Measurements from ENCODE around the gene ZNF438.

ZNF438 gene

DNA sequence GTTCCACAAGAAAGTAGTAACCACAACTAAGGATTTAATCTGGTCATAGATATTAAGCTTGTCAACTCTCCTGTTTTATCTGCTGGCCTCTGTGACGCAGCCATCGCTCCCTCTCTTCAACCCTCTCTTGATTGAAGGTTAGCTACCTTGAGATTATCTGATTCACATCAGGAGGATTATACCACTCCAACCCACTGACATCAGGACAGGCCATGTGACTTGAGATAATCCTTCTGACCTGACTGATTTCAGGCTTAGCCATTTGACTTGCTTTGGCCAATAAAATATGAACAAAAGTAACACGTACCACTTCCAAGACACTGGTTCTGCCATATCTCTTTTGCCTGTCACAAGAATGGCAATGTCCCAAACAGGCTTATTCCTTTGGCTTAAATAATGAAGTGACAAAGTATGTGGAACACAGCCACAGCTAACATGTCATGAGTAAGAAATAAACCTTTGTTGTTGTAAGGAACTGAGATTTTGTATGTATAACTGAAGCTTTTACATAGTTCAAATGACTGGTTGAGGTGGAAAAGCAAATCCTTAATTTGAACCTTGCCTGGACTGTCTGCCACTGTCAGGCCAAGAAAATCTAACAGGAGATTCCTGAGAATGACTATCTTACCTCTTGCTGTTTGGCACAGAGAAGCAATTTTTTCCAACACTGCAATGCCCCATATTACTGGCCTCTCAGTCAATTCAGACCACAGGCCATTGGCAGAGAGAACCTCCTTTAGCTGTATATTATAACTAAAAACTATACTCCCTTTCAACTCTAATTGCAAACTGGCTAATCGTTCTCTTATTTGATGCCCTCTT is 13.9 kb downstream of the ZNF438 start:
- no peaks in the 10 kb centered on the region for H3K27me3 ChIP-seq (ENCODE audit: insufficient read depth, poor library complexity, severe bottlenecking)
- no peak overlapping the region for H3K4me3 ChIP-seq (replicated peaks; ENCODE audit: insufficient read depth, low read length)
- DNase-seq (ENCODE audit: low read depth in 1 of 2, low spot score in 1 of 2) = no peak
- TF ChIP-seq, protein P1, sequence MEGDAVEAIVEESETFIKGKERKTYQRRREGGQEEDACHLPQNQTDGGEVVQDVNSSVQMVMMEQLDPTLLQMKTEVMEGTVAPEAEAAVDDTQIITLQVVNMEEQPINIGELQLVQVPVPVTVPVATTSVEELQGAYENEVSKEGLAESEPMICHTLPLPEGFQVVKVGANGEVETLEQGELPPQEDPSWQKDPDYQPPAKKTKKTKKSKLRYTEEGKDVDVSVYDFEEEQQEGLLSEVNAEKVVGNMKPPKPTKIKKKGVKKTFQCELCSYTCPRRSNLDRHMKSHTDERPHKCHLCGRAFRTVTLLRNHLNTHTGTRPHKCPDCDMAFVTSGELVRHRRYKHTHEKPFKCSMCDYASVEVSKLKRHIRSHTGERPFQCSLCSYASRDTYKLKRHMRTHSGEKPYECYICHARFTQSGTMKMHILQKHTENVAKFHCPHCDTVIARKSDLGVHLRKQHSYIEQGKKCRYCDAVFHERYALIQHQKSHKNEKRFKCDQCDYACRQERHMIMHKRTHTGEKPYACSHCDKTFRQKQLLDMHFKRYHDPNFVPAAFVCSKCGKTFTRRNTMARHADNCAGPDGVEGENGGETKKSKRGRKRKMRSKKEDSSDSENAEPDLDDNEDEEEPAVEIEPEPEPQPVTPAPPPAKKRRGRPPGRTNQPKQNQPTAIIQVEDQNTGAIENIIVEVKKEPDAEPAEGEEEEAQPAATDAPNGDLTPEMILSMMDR (IDR thresholded peaks at IDR 0.05; ENCODE audit: insufficient read depth, low read length) = no peak
- TF ChIP-seq SPI1 (IDR thresholded peaks at IDR 0.05; ENCODE audit: borderline replicate concordance, low read depth) = no peak
- no peak for TF ChIP-seq POLR2AphosphoS5 (IDR thresholded peaks at IDR 0.05; ENCODE audit: low read depth)
- TF ChIP-seq, protein P2, sequence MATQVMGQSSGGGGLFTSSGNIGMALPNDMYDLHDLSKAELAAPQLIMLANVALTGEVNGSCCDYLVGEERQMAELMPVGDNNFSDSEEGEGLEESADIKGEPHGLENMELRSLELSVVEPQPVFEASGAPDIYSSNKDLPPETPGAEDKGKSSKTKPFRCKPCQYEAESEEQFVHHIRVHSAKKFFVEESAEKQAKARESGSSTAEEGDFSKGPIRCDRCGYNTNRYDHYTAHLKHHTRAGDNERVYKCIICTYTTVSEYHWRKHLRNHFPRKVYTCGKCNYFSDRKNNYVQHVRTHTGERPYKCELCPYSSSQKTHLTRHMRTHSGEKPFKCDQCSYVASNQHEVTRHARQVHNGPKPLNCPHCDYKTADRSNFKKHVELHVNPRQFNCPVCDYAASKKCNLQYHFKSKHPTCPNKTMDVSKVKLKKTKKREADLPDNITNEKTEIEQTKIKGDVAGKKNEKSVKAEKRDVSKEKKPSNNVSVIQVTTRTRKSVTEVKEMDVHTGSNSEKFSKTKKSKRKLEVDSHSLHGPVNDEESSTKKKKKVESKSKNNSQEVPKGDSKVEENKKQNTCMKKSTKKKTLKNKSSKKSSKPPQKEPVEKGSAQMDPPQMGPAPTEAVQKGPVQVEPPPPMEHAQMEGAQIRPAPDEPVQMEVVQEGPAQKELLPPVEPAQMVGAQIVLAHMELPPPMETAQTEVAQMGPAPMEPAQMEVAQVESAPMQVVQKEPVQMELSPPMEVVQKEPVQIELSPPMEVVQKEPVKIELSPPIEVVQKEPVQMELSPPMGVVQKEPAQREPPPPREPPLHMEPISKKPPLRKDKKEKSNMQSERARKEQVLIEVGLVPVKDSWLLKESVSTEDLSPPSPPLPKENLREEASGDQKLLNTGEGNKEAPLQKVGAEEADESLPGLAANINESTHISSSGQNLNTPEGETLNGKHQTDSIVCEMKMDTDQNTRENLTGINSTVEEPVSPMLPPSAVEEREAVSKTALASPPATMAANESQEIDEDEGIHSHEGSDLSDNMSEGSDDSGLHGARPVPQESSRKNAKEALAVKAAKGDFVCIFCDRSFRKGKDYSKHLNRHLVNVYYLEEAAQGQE (IDR thresholded peaks at IDR 0.05; ENCODE audit: insufficient replicate concordance, low read depth) = no peak
- TF ChIP-seq GABPA (IDR thresholded peaks at IDR 0.05; ENCODE audit: low read depth) = no peak
- H3K27ac ChIP-seq (replicated peaks) = no peak overlapping the region

DNA sequence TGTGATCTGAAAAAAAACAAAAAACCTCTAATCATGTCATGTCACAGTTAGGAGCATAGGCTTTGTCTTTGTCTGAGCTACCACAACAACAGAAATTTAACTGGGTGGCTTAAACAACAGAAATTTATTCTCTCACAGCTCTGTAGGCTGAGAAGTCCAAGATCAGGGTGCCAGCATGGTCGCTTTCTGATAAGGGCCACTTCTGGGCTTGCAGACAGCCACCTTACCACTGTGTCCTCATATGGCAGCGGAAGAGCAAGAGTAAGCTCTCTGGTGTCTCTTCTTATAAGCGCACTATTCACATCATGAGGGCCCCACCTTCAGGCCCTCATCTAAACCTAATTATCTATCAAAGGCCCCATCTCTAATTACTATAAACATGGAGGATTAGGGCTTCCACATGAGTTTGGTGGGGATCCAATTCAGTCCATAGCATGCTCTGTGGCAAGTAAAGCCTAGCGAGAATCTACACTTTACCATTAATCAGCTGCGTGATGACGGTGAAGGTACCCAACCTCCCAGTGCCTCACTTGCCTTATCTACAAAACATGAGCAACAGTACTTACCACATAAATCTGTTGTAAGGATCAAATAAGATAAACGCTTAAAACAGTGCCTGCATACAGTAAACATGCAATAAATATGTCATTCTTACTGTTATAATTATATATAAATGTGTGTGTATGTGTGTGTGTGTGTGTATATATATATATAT is 17.3 kb downstream of the ZNF438 start:
- H3K4me3 ChIP-seq (replicated peaks; ENCODE audit: insufficient read depth, low read length) = no peak overlapping the region
- no peak for DNase-seq (ENCODE audit: low read depth in 1 of 2, low spot score in 1 of 2)
- no peaks in the 10 kb centered on the region for H3K27me3 ChIP-seq (ENCODE audit: insufficient read depth, poor library complexity, severe bottlenecking)
- TF ChIP-seq POLR2AphosphoS5 (IDR thresholded peaks at IDR 0.05; ENCODE audit: low read depth) = no peak
- TF ChIP-seq, protein P2 (IDR thresholded peaks at IDR 0.05; ENCODE audit: insufficient replicate concordance, low read depth) = no peak
- TF ChIP-seq, protein P1 (IDR thresholded peaks at IDR 0.05; ENCODE audit: insufficient read depth, low read length) = no peak
- TF ChIP-seq SPI1 (IDR thresholded peaks at IDR 0.05; ENCODE audit: borderline replicate concordance, low read depth) = no peak
- no peak for TF ChIP-seq GABPA (IDR thresholded peaks at IDR 0.05; ENCODE audit: low read depth)
- H3K27ac ChIP-seq (replicated peaks) = no peak overlapping the region

DNA sequence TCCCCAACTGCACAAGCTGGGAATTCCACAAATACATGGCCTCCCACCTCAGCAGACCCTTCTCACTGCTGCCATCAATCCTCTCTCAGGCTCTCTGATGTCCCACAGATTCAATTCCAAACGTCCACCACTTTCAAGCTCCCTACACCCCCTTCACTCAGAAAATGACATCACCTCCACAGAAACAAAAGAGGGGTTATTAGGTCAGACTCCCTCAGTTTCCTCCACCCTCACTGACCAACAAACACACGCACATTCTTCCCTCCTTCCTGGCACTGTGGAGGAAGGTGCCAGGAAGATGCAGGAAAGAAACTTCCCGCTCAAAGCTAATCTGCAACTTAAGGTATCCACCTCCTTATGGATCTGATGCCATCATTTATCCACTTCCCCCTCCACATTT is 18.3 kb downstream of the ZNF438 start:
- no peak overlapping the region for H3K27ac ChIP-seq (replicated peaks)
- DNase-seq (ENCODE audit: low read depth in 1 of 2, low spot score in 1 of 2) = no peak
- no peaks in the 10 kb centered on the region for H3K27me3 ChIP-seq (ENCODE audit: insufficient read depth, poor library complexity, severe bottlenecking)
- TF ChIP-seq, protein P2 (IDR thresholded peaks at IDR 0.05; ENCODE audit: insufficient replicate concordance, low read depth) = no peak
- TF ChIP-seq SPI1 (IDR thresholded peaks at IDR 0.05; ENCODE audit: borderline replicate concordance, low read depth) = no peak
- TF ChIP-seq POLR2AphosphoS5 (IDR thresholded peaks at IDR 0.05; ENCODE audit: low read depth) = no peak
- TF ChIP-seq, protein P1 (IDR thresholded peaks at IDR 0.05; ENCODE audit: insufficient read depth, low read length) = no peak
- no peak for TF ChIP-seq GABPA (IDR thresholded peaks at IDR 0.05; ENCODE audit: low read depth)
- H3K4me3 ChIP-seq (replicated peaks; ENCODE audit: insufficient read depth, low read length) = no peak overlapping the region
